Stimulated activated CD8-positive, alpha-beta memory T cell treated with anti-CD3 and anti-CD28 coated beads, Interleukin-15, amount 100 ng/mL, for 48 hours (primary cell): ENCODE measurements around the gene RBM18.
A peak's percentile ranks its signal among the peaks of the same experiment; 100 is the strongest.

ENCODE experiments used
- DNase-seq, 2 donors: peaks; one replicate each; pipeline ENCODE4 v3.0.0-alpha.2; 2020; ENCODE audit warnings: low read depth in 2 of 2

RBM18 gene, protein sequence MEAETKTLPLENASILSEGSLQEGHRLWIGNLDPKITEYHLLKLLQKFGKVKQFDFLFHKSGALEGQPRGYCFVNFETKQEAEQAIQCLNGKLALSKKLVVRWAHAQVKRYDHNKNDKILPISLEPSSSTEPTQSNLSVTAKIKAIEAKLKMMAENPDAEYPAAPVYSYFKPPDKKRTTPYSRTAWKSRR

DNA sequence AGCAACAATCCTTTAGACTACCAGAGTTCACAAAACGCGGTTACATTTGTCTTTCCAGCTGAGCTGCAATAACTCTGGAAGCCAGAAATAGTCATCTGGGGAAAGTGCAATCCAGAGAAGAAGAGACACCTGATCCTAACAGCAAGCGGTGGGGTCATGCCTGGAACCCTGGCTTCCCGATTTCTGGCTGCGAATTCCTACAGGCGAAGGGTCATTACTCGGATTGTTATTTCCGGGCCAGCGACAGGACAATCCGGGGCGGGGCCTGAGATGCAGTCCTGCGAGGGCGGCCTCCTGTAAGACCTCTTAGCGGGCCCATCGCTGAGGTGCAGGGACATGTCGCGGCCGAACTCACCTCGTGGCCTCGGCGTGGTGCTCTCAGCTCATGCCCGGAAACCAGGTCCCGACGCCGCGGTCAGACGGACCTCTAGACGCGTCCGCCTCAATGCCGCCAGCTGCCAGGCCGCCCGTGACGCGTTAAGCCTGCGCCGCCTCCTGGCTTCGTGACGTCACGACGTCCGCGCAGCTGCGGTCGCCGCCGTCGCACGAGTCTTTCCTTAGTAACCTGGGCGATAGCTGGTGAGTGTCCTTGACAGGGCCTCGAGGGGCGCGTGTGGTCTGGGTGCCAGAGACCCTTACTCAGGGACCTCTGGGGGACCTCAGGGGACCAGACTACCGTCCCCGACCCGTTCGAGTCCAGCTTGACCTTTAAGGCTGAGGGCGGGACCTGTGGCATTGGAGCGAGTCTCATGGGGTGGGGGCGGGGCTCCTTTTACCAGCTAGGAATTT, at the start of gene RBM18, which contains the start of gene MRRF:
RBM18 (minus strand) TSS at position 481 of the 789 bp plus-strand sequence. CDS start 3,348 bp downstream, outside the sequence.
MRRF (plus strand) TSS at position 523 of the 789 bp plus-strand sequence. CDS start 6,010 bp downstream, outside the sequence.
- peak; percentile 87 for DNase-seq

DNA sequence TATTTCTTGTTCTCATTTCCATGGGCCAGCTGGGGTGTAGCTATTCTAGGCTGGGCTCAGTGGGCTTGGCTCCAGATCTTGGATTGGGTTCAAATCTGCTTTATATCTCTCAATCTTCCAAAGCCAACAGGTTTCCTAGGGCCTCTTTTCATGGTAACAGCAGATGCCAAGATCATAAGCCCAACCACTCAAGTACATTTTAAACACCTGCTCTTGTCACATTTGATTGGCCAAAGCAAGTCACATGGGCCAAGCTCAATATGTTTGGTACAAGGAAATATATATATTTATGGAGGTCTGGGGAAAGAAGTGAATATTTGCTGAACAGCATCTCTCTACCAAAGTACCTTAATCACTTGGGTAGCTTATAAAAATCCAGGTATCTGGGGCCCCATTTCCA, 49.5 kb upstream of the RBM18 start:
- no peak for DNase-seq

DNA sequence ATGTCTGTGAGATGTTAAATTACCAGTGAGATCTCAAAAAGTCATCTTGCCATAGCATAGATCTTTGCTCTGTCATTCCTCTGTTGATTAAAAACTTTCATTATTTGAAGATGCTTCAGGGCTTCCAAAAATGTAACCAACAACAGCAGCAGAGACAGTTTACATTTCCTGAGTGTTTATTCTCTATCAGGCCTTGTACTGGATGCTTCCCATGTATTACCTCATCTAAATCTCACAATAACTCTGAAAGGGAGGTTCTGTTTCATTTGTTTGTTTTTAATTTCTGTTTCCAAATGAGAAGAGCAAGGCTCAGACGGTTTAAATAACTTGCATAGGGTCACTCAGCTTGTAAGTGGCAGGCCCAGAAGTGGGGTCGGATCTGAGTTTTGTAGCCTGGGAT, 45.2 kb upstream of the RBM18 start:
- DNase-seq = no peak

DNA sequence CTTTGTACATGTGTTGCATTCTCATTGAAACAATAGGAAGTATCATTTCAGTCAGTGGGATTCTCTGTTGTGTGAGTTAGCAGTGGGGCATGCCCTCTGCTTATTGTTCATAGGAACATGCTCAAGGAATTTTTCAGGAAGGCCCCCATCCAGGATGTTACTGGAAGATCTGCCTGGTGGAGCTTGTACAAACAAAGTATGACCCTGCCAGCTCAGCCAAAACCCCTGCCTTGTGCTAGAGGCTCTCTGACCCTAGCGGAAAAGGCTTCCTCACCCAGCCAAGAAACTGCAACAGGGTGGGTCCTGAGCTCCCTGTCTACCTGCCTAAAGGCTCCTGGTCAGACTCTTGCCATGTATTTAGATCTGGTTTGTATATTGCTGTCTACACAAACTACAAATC, 43.3 kb upstream of the RBM18 start:
- DNase-seq = no peak

DNA sequence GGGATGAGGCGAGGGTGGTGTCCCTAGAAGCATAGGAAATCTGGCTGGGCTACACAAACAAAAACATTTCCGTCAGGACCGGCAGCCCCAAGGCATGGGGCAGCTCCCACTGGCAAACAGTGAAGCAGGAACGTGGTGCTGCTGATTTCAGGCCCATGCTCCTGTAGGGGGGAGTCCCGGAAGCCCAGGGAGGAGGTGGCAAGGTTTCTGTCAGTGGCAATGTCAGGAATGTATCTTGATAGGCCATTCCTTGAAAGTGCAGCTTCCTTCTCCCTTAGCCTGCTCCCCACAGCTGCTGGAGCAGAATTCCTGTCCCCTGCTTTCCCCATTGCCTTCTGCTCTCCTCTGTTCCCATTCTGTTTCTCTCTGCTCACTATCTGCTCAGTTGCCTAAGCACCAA, 42.4 kb upstream of the RBM18 start:
- no peak for DNase-seq

DNA sequence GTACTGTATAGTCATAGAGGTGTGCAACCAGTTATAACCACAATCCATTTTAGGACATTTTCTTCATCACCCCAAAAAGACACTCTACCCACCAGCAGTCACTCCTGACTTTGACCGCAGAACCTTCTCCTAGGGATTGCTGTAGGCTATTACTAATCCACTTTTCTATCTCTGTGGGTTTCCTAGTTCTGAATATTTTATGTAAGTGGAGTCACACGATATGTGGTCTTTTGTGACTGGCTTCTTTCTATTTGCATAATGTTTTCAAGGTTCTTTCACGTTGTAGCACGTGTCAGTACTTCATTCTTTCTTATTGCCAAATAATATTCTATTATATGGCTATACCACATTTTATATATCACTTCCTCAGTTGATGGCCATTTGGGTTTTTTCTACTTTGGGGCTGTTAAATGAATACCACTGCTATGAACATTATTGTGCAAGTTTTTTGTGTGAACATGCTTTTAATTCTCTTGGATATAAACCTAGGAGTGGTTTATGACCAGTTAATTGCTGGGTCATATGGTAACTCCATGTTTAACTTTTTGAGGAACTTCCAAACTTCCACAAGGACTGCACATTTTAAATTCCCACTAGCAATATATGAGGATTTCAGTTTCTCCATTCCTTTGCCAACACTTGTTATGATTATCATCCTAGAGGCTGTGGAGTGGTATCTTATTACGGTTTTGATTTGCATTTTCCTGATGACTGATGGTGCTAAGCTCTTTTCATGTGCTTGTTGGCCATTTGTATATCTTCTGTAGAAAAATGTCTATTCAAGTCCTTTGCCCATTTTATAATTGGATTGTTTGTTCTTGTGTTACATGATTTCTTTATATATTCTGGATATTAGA, 37.8 kb upstream of the RBM18 start:
- no peak for DNase-seq

DNA sequence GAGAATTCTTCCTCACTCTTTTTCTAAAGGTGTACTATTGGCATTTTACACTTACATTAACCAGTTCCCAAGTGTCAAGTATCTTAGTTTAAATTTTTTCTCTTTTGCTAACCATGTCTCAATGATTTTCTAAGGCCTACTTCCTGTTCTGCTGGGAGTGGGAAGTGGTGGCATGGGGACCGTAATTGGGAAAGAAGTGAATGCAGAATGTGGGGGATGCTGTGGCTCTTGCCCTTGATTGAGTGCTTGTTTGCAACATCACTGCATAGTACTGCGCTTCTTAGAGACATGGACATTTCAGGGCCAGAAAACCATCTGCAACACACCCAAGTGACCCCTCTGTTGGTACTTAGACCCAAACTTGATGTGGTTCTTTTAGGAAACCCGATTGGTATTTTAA, 32.9 kb upstream of the RBM18 start:
- no peak for DNase-seq

DNA sequence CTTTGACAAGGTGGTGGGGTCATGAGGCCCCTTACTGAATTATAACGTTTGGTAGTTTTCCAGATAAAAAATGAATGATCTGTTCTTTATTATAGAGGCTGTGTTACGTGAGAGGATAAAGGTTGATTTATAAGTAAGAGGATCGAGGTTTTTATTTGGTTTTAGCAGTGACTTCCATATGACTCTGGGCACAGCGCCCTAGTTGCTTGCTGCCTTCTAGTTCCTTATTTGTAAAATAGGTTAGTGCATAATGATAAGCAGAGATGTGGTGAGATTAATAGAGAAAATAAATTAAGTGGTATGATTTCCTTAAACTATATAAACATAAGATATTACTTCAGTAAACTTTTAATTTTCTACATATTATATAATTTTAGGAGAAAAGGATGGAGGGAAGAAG, 29.9 kb upstream of the RBM18 start:
- no peak for DNase-seq

DNA sequence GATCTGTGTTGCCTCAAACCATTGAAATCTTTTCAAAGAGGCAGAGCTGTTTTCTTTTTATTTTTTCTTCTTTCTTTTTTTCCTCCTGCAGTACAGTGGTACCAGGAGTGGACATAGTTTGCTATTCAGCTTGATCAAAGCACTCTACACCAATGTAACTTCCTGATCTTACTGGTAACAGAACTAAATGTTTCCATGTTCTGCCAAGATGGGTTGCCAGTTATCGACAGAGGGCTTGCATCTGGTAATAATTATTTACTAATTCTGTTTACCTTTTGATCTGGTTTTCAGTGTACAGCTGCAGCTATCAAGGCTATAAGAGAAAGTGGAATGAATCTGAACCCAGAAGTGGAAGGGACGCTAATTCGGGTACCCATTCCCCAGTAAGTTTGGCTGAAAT, 26.8 kb upstream of the RBM18 start:
- no peak for DNase-seq

DNA sequence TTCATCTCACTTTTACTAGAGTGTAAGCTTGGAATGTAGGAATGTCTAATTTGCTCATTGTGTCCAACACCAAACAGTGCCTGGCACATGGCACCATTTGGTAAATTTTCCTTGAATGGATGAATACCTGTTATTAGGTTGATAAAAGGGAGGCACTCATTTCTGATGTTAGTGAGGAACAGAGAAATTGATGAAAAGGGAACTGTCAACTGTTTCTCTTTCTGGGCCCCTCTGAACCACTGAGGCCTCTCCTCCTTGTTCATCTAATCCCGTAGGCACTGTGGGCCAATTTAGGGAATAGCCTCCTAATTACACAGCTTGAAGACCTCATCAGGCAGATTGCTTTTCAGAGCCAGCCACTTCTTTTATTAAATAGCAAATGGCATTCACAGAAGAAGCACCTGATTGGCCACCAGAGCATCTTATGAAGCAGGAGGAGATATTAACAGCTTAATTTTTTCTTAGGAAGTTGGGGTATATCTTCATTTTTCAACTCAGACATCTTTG, 22.6 kb upstream of the RBM18 start:
- DNase-seq = no peak

DNA sequence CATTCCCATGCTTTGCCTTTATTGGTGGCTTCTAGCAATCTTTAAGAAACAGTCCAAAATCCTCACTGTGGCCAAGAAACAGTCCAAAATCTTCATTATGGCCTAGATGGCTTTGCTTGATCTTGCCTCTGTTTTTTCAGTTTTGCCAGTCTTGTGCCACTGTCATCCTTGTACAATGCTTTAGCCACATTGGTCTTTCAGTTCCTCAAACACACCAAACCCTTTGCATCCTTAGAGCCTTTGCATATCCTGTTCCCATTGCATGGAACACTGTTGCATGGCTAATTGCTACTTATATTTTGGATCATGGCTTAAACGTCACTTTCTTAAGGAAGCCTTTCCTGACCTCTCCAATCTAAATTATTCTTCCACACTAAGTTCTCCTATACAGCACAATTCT, 22.1 kb upstream of the RBM18 start:
- no peak for DNase-seq

DNA sequence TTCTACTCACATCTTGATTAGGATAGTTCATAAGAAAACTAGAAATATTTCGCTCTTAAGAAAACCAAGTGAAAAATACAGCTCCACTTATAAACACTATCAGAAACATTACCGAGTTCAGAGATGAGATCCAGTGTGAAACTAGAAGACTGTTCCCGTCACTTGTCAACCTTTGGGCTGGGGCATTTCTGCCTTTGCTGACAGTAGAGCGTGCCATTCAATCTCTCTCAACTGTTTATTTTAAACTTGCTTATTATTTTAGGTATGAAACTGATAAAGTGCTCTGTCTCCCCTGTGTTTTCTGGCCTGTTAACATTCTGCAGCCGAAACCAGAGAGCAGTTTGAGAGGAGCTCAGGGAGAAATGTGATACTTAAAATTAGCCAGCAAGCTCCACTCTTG, 16.7 kb upstream of the RBM18 start:
- DNase-seq = no peak

DNA sequence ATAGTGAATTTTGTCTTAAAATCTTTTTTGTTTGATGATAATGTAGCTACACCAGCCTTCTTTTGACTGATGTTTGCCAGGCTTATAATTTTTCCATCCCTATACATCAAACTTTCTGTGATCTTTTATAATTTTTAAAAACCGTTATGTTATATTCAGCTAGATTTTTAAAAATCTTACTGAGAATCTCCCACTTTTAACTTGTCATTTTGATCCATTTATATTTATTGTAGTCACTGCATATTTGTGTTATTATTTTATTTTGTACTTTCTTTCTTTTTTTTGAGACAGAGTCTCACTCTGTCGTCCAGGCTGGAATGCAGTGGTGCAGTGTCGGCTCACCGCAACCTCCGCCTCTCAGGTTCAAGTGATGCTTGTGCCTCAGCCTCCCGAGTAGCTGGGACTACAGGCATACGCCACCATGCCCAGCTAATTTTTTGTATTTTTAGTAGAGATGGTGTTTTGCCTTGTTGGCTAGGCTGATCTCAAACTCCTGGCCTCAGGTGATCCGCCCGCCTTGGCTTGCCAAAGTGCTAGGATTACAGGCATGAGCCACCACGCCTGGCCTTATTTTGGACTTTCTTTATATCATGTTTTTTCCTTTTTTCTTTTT, 12.8 kb upstream of the RBM18 start:
- DNase-seq = no peak

DNA sequence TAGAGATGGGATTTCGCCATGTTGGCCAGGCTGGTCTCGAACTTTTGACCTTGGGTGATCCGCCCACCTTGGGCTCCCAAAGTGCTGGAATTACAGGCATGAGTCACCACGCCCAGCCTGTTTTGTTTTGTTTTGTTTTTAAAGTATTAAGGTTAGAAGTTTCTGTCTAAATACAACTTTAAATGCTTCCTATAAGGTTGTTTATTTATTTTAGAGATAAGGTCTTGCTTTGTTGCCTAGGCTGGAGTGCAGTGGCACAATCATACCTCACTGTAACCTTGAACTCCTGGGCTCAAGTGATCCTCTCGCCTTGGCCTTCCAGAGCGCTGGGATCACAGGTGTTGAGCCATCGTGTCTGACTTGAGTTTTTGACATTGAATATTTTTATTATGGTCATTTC, 11.5 kb upstream of the RBM18 start:
- DNase-seq = no peak

DNA sequence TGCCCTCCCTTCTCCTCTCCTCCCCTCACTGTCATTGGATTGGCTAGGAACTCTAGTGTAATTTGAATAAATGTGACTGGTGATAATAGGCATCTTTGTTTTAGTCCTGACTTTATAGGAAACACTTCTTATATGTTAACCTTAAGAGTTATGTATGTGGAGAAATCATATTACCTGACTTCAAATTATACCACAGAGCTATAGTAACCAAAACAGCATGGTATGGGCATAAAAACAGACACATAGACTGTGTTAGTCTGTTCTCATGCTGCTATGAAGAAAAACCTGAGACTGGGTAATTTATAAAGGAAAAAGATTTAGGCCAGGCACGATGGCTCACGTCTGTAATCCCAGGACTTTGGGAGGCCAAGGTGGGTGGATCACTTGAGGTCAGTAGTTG, 9.4 kb upstream of the RBM18 start:
- no peak for DNase-seq

DNA sequence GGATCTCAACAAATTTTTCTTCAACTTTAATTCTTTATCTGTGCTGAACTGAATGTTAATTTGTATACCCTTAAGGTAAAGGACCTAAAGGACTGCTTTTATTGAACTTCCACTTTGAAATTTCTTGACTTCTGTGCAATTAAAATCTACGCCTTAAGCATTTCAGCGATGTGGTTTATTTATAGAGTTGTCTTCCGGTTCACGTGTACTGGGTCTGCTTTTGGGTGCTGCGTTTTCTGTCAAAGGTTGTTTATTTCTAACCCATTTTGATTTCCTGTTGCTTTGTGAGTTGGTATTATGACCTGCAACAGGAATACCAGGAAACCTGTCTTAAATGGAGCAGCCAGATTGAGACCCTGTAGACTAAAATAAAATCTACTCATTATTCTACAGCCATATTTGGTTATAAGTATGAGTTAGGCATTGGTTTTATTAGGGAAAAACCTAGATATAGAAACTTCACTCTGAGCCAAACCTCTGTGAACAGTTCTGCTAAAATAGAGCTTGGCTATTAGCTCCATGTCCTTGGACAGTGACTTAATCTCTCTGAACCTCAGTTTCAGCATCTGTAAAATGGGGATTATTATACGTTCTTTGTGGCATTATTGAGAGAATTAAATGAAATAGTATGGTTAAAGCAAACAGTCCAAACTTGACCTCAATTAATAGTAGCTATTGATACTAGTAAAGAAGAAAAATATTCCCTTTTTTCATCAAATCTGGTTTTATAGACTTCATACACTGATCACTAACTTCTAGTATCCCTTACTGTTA, 3.6 kb upstream of the RBM18 start:
- DNase-seq = no peak

DNA sequence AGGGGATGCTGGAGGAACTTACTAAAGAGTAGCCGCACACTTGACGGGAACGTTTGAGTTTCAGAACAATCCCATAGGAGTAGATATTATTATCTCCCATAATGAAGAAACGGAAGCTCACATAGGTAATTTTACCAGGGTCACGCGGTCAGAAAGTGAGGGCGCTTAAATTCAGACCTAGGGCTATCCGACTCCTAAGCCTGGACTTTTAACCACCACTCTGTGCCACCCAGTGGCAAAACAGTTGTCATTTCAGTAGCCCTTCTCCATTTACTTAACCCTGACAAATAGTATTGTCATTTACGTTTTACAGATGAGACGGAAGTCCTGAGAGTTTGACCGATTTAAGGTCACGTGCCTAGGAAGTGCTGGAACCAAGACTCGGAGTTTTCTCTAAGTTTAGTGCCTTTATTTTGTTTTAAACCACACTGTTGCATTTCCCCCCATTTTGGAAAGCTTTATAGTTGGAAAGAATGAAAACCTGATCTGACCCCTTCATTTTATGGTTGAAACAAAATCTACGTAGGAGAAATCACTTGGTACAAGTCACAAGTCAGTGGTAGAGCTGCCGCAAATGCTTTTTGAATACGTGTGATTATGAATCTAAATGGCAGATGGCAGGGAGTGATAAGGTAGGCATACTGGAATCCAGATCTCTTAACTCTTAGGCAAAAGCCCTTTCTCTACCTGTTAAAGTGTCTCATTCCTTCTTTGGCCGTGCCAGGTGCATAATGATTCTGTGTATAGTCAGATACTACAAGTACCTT, 692 bp upstream of the RBM18 start:
- DNase-seq = peak in 1 of 2 donors; percentile 1

DNA sequence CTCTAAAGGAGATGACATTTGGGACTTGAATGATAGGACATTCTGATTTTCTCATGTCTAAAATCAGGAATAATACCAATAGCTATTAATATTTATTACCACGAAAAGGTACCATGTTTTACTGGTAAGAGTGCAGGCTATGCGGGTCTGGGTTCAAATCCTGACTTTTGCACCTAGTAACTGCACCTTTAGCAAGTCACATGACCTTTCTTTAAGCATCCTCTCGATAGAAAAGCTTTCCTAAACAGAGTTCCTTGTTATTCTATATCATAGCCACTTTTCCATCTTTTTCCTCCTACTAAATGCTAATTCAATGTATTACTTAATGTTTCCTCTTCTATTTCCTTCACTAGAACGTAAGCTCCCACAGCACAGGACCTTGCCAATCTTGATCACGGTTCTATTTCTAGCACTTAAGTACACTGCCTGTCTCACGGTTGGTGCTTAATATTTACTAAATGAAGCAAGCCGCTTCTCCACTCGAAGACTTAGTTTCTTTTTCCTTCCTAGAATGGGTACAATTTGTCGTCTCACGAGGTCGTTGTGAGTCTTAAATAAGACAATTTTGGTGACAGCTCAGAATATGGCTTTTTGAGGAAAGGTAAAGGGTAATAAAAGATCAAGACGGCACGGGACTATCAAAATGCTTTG, 816 bp downstream of the RBM18 start:
- no peak for DNase-seq

DNA sequence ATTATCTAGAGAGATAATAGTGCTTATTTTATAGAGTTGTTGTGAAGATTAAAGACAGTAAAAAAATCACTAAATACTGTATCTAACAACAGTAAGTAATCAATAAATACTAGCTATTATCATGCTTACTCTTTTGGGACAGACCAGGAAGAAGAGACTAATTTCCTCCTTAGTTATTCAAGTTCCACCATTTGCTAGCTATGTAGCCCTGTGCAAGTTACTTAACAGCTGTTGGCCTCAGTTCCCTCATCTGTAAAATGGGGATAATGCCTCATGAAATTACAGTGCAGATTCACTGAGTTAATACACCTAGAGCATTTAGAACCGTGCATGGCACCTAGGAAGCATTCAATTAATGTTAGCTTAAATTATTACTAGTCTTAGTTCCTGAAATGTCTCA, 2.6 kb downstream of the RBM18 start:
- DNase-seq = no peak

DNA sequence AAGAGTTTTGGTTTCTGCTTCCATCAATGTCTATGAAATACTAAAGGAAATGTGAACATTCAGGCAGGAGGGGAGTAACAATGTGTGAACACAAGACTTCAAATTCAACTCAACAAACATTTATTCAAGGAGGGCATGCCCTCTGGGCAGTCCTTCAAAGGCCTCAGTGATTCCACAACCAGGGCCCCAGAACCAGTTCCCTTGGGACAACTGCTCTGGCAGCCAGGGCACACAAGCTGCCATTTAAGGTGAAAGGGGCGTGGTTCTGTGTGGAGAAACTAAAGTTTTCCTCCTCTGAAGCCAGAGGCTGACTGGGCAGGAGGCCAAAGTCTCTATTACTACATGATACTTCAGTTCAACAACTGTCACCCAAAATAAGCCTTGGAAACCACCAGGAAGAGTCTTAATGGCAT, 3.2 kb downstream of the RBM18 start:
- no peak for DNase-seq
